Immature natural killer cell (primary cell): ENCODE results near the gene CD300LB. TPM values are rescaled to one million over a fixed set of nuclear protein-coding genes. Genes with fewer than 3 reads are reported as not detected.
"Not testable (repeated sequence)": the region's sequence is repeated elsewhere in the genome, so short reads cannot be mapped to it uniquely, and the experiment has no call there.

Experiments used
- DNase-seq, 3 donors: peaks; one replicate each; pipeline ENCODE4 v3.0.0; 2022; ENCODE audit warnings: mixed read lengths in 1 of 3
- H3K27ac Mint-ChIP-seq, 6 donors: one replicate each; pipeline ENCODE4 v1.8.0; 2020; ENCODE audit warnings: mixed read lengths in 6 of 6, mild to moderate bottlenecking in 5 of 6, inconsistent platforms in 4 of 6, moderate library complexity in 3 of 6
- H3K27me3 Mint-ChIP-seq, 3 donors: one replicate each; pipeline ENCODE4 v1.8.0; 2020 to 2021; ENCODE audit warnings: low read depth in 3 of 3, mild to moderate bottlenecking in 3 of 3, mixed read lengths in 3 of 3, moderate library complexity in 3 of 3, inconsistent platforms in 1 of 3
- H3K36me3 Mint-ChIP-seq, 3 donors: one replicate each; pipeline ENCODE4 v1.8.0; 2020; ENCODE audit warnings: mixed read lengths in 3 of 3, inconsistent platforms in 2 of 3, mild to moderate bottlenecking in 2 of 3
- H3K4me1 Mint-ChIP-seq, 2 donors: one replicate each; pipeline ENCODE4 v1.8.0; 2020; ENCODE audit warnings: inconsistent platforms in 2 of 2, mild to moderate bottlenecking in 2 of 2, mixed read lengths in 2 of 2, moderate library complexity in 1 of 2
- H3K4me3 Mint-ChIP-seq, 5 donors: one replicate each; pipeline ENCODE4 v1.8.0; 2020; ENCODE audit warnings: mild to moderate bottlenecking in 5 of 5, mixed read lengths in 5 of 5, inconsistent platforms in 3 of 5, moderate library complexity in 3 of 5
- H3K9me3 Mint-ChIP-seq, 6 donors: one replicate each; pipeline ENCODE4 v1.8.0; 2020; ENCODE audit warnings: mild to moderate bottlenecking in 6 of 6, mixed read lengths in 6 of 6, inconsistent platforms in 4 of 6, moderate library complexity in 3 of 6
- polyA plus RNA-seq, 3 donors: library from polyadenylated mRNA; unstranded; fragments of 300-500 nt; fragmentation: Illumina TruSeq; gene quantifications; one replicate each; pipeline ENCODE4 v1.2.3, GENCODE V29; 2021

The CD300LB gene
- polyA plus RNA-seq, 3 donors from 2014 or later, result 4.2 to 6.3 (median 5.5) TPM

DNA sequence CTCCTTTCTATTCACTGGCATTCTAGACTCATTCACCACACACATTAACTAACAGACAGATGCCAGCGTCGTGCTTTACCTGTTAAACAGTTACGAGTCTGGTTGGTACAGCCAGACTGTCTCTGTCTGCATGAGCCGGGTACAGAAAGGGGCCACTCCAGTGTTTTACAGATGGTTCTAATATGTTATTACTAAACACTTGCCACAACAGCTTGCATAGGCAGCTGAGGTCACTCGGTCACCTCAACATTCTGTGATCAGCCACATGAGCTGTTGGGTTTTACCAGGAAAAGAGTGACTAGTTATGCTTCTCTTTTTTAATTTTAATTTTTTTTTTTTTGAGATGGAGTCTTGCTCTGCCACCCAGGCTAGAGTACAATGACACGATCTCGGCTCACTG lies 39.6 kb downstream of the CD300LB start:
- peak in 1 of 3 donors; percentile 43 for DNase-seq
- Mint-ChIP-seq H3K4me3 (peak overlapping the region; percentile 51 to 78 (median 60)), H3K36me3 (peaks cover 15 to 21% (median 18%) of the 10 kb centered on the region in 3 donors), H3K4me1 (peaks cover 65 to 67% of the 10 kb centered on the region in 2 donors), H3K27ac (peak overlapping the region; percentile 82 to 91 (median 90)), H3K27me3 (peaks cover 1 to 4% (median 2%) of the 10 kb centered on the region in 3 donors), H3K9me3 (no peaks in the 10 kb centered on the region)

GRCh38 chr17:74490716-74491115 lies 40.6 kb downstream of the CD300LB start:
- peak overlapping the region; percentile 44 to 93 (median 88) for H3K27ac Mint-ChIP-seq
- H3K4me3 Mint-ChIP-seq, result peak overlapping the region; percentile 6 to 41 (median 33)
- no peaks in the 10 kb centered on the region for H3K9me3 Mint-ChIP-seq
- peaks cover 15 to 26% (median 22%) of the 10 kb centered on the region in 3 donors for H3K36me3 Mint-ChIP-seq
- H3K27me3 Mint-ChIP-seq, result peaks cover 1 to 4% (median 2%) of the 10 kb centered on the region in 3 donors
- H3K4me1 Mint-ChIP-seq, result peaks cover 73% of the 10 kb centered on the region in 2 donors
- DNase-seq, result no peak

GRCh38 chr17:74488276-74488675 lies 43.0 kb downstream of the CD300LB start:
- not testable (repeated sequence) for H3K4me3 Mint-ChIP-seq
- H3K27ac Mint-ChIP-seq, result peak overlapping the region in 5 of 6 donors; percentile 77 to 93 (median 86)
- H3K4me1 Mint-ChIP-seq, result peaks cover 75 to 90% of the 10 kb centered on the region in 2 donors

DNA sequence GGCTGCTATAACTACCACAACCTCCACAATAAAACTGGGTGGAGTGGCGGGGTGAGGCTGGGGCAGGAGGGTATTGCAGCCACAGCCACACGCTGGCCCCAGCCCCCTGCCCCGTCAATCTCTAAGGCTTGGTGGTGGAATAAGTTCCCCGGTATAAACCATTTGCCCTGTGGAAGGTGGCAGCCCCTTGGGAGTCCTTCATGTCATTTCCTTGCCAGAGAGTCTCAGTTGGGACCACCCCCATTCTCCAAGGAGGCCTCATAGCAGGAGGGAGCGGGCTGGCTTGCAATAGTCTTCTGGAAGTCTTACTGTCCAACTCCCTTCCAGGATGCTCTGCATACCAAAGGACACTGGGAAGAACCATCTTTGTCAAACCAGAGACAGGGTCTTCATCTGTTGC lies 45.4 kb downstream of the CD300LB start:
- H3K9me3 Mint-ChIP-seq, result no peaks in the 10 kb centered on the region
- DNase-seq, result no peak
- H3K4me3 Mint-ChIP-seq, result no peak overlapping the region
- peak overlapping the region; percentile 6 to 98 (median 56) for H3K27ac Mint-ChIP-seq
- H3K27me3 Mint-ChIP-seq, result peaks cover 0 to 5% (median 0%) of the 10 kb centered on the region in 3 donors
- H3K4me1 Mint-ChIP-seq, result peaks cover 74 to 90% of the 10 kb centered on the region in 2 donors
- H3K36me3 Mint-ChIP-seq, result peaks cover 22 to 63% (median 38%) of the 10 kb centered on the region in 3 donors

More at GRCh38 chr17:74488276-74488675, 43.0 kb downstream of the CD300LB start:
- H3K27me3 Mint-ChIP-seq, DNase-seq, H3K9me3 Mint-ChIP-seq: not testable (repeated sequence)
- H3K36me3 Mint-ChIP-seq, result peaks cover 15 to 44% (median 22%) of the 10 kb centered on the region in 3 donors

- Mint-ChIP-seq H3K4me1 (peaks cover 74 to 90% of the 10 kb centered on the region in 2 donors), H3K36me3 (peaks cover 24 to 66% (median 41%) of the 10 kb centered on the region in 3 donors), H3K4me3 (no peak overlapping the region), H3K27ac (peak overlapping the region; percentile 62 to 98 (median 84)), H3K27me3 (peaks cover 0 to 5% (median 0%) of the 10 kb centered on the region in 3 donors), H3K9me3 (no peaks in the 10 kb centered on the region)
- no peak for DNase-seq
Observed at GRCh38 chr17:74485022-74485743, 46.1 kb downstream of the CD300LB start.

GRCh38 chr17:74484066-74484465 lies 47.2 kb downstream of the CD300LB start:
- H3K4me1 Mint-ChIP-seq, result peaks cover 74 to 90% of the 10 kb centered on the region in 2 donors
- peaks cover 27 to 70% (median 46%) of the 10 kb centered on the region in 3 donors for H3K36me3 Mint-ChIP-seq
- peak overlapping the region; percentile 71 to 98 (median 84) for H3K27ac Mint-ChIP-seq
- H3K4me3 Mint-ChIP-seq, result no peak overlapping the region
- peaks cover 0 to 3% (median 0%) of the 10 kb centered on the region in 3 donors for H3K27me3 Mint-ChIP-seq
- H3K9me3 Mint-ChIP-seq, result no peaks in the 10 kb centered on the region
- no peak for DNase-seq

- Mint-ChIP-seq H3K27me3 (peaks cover 0 to 7% (median 2%) of the 10 kb centered on the region in 3 donors), H3K36me3 (peaks cover 22 to 77% (median 54%) of the 10 kb centered on the region in 3 donors), H3K27ac (peak overlapping the region; percentile 89 to 99 (median 95)), H3K4me1 (peaks cover 82 to 93% of the 10 kb centered on the region in 2 donors), H3K9me3 (no peaks in the 10 kb centered on the region), H3K4me3 (peak overlapping the region in 1 of 5 donors; percentile 53)
- DNase-seq, result no peak
Observed at GRCh38 chr17:74481621-74482020, 49.7 kb downstream of the CD300LB start.

DNA sequence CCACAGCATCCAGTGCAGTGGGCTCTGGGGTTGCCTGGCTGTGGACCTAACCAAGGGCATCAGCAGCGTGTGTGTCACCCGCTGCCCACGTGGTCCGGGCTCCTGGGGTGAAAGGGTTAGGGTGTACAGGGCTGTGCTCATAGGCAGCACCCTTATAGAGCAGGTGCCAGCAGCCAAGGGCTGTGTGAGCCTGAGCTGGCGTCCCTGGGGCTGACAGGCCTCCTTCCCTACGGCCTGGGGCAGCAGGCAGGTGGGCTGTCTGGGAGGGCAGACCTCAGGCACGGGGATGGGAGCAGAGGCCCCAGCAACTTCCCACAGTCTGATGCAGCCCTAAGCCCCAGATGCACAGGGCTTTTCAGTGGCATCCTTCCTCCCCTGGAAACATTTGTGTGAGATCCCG lies 51.0 kb downstream of the CD300LB start:
- Mint-ChIP-seq H3K4me3 (peak overlapping the region in 3 of 5 donors; percentile 65 to 78 (median 78)), H3K4me1 (peaks cover 87 to 97% of the 10 kb centered on the region in 2 donors)

GRCh38 chr17:74478420-74479100 lies 52.7 kb downstream of the CD300LB start:
- peaks cover 93 to 97% of the 10 kb centered on the region in 2 donors for H3K4me1 Mint-ChIP-seq
- H3K27me3 Mint-ChIP-seq, result peaks cover 9 to 19% (median 15%) of the 10 kb centered on the region in 3 donors
- H3K27ac Mint-ChIP-seq, result peak overlapping the region; percentile 89 to 99 (median 97)
- H3K4me3 Mint-ChIP-seq, result peak overlapping the region; percentile 65 to 89 (median 78)
- H3K36me3 Mint-ChIP-seq, result peaks cover 48 to 87% (median 75%) of the 10 kb centered on the region in 3 donors
- H3K9me3 Mint-ChIP-seq, result peaks cover 0 to 2% (median 0%) of the 10 kb centered on the region in 6 donors
- DNase-seq, result peak; percentile 44 to 62 (median 59)

More for the DNA sequence above, 51.0 kb downstream of the CD300LB start:
- no peak for DNase-seq
- Mint-ChIP-seq H3K9me3 (peaks cover 0 to 2% (median 0%) of the 10 kb centered on the region in 6 donors), H3K27me3 (peaks cover 0 to 9% (median 2%) of the 10 kb centered on the region in 3 donors), H3K36me3 (peaks cover 35 to 85% (median 61%) of the 10 kb centered on the region in 3 donors), H3K27ac (peak overlapping the region; percentile 89 to 99 (median 97))

DNA sequence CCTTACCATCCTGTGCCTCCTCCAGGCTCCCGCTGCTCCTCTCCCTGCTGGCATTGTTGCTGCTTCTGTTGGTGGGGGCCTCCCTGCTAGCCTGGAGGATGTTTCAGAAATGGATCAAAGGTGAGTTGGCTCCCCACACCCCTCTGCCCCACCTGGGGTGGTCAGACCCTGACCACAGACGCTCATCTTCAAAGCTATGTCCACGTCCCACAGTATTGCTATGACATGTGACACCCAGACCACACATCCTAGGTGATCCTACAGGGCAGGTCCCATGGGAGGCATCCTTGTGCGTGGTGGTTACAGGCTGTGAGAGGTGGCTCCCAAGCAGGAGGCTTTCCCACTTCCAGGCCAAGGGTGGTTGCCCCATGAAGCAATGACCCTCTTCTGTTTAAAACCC lies 53.9 kb downstream of the CD300LB start:
- peaks cover 11 to 21% (median 18%) of the 10 kb centered on the region in 3 donors for H3K27me3 Mint-ChIP-seq
- no peak for DNase-seq
- peaks cover 96 to 100% of the 10 kb centered on the region in 2 donors for H3K4me1 Mint-ChIP-seq
- H3K4me3 Mint-ChIP-seq, result peak overlapping the region; percentile 65 to 89 (median 78)
- peak overlapping the region; percentile 89 to 99 (median 97) for H3K27ac Mint-ChIP-seq
- peaks cover 49 to 89% (median 71%) of the 10 kb centered on the region in 3 donors for H3K36me3 Mint-ChIP-seq
- H3K9me3 Mint-ChIP-seq, result peaks cover 0 to 2% (median 0%) of the 10 kb centered on the region in 6 donors

GRCh38 chr17:74475189-74475588 lies 56.1 kb downstream of the CD300LB start:
- H3K4me1 Mint-ChIP-seq, result peaks cover 96 to 98% of the 10 kb centered on the region in 2 donors
- peak overlapping the region in 2 of 5 donors; percentile 7 to 62 for H3K4me3 Mint-ChIP-seq
- DNase-seq, result no peak
- peaks cover 56 to 93% (median 69%) of the 10 kb centered on the region in 3 donors for H3K36me3 Mint-ChIP-seq
- H3K9me3 Mint-ChIP-seq, result peaks cover 0 to 2% (median 0%) of the 10 kb centered on the region in 6 donors
- H3K27ac Mint-ChIP-seq, result peak overlapping the region in 4 of 6 donors; percentile 97 to 99 (median 98)
- peaks cover 12 to 24% (median 20%) of the 10 kb centered on the region in 3 donors for H3K27me3 Mint-ChIP-seq

DNA sequence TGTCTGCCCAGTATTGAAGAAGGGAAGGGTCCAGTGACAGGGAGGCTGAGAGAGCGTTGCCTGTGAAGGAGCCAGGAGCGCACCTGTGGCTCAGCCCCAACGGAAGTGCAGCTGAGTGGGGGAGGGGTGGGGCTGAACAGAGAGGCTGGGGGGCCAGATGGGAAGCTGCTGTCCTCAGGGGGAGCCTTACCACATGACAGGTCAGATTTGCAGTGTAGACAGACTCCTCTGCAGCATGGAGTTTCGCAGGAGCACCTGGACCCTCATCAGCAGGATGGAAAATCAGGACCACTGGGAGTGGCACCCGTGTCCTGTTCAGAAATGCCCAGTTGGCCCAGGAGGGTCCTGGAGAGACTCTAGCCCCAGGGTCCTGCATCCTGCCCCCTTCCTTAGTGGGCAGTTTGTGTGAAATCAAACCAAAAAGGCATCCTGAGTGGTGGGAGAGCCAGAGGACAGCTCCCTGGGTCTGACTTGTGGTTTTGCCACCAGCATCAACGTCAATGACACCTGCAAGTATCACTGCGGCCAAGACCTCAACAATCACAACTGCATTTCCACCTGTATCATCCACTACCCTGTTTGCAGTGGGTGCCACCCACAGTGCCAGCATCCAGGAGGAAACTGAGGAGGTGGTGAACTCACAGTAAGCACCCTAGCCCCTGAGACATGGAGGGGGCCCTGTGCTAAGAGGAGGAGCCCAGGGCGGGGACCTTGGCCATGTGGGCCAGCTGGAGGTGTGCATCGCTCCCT lies 57.1 kb downstream of the CD300LB start:
- no peak overlapping the region for H3K4me3 Mint-ChIP-seq
- H3K4me1 Mint-ChIP-seq, result peaks cover 94 to 97% of the 10 kb centered on the region in 2 donors
- H3K27me3 Mint-ChIP-seq, result peaks cover 13 to 25% (median 22%) of the 10 kb centered on the region in 3 donors
- peak; percentile 88 to 90 (median 88) for DNase-seq
- peak overlapping the region in 4 of 6 donors; percentile 97 to 99 (median 98) for H3K27ac Mint-ChIP-seq
- H3K36me3 Mint-ChIP-seq, result peaks cover 56 to 93% (median 70%) of the 10 kb centered on the region in 3 donors
- H3K9me3 Mint-ChIP-seq, result peaks cover 0 to 2% (median 0%) of the 10 kb centered on the region in 6 donors
